Keratinocyte (primary cell): Measurements from ENCODE around the gene IQGAP3. TPM values are rescaled to one million over a fixed set of nuclear protein-coding genes. Genes with fewer than 3 reads are reported as not detected.

Source experiments
- DNase-seq: peaks from one replicate; pipeline ENCODE4 v3.0.0-alpha.2; 2011; ENCODE audit warnings: low read depth, missing footprints, low spot score
- FAIRE-seq: peaks from 2 replicates; lab custom pipeline; 2011; peaks lifted over from hg19 to GRCh38; lab: Jason Lieb, UNC
- H2AFZ ChIP-seq: 2 replicates; pipeline ENCODE4 v1.6.0; 2012; ENCODE audit warnings: low read length, control low read depth, inconsistent platforms; ENCODE audit not compliant: control insufficient read depth
- H3K27ac ChIP-seq: 2 replicates; pipeline ENCODE4 v1.5.1; 2011; ENCODE audit warnings: low read length; ENCODE audit not compliant: control insufficient read depth, insufficient read depth
- H3K27me3 ChIP-seq: 3 replicates; pipeline ENCODE4 v1.6.0; 2011; ENCODE audit warnings: low read length; ENCODE audit not compliant: control insufficient read depth, insufficient read depth; ENCODE audit errors: extremely low read depth
- H3K36me3 ChIP-seq, 2 experiments: 2 replicates in 1 of 2; 3 replicates in 1 of 2; pipeline ENCODE4 v1.5.1; 2011; ENCODE audit warnings: low read length in 2 of 2, mild to moderate bottlenecking in 1 of 2; ENCODE audit not compliant: control insufficient read depth in 2 of 2, insufficient read depth in 2 of 2; ENCODE audit errors: extremely low read depth in 1 of 2
- H3K4me1 ChIP-seq: 3 replicates; pipeline ENCODE4 v1.5.1; 2011; ENCODE audit warnings: low read length; ENCODE audit not compliant: control insufficient read depth, insufficient read depth; ENCODE audit errors: extremely low read depth
- H3K4me2 ChIP-seq: 3 replicates; pipeline ENCODE4 v1.6.0; 2011; ENCODE audit warnings: low read depth, low read length; ENCODE audit not compliant: control insufficient read depth, insufficient read depth; ENCODE audit errors: extremely low read depth
- H3K4me3 ChIP-seq, 3 experiments: fragments of 200-600 bp in 1 of 3; sonication (generic) in 1 of 3; 2 replicates in 2 of 3; 3 replicates in 1 of 3; pipeline ENCODE4 v1.5.1; 2011 to 2016; ENCODE audit warnings: low read length in 3 of 3, mild to moderate bottlenecking in 3 of 3, control low read depth in 2 of 3, inconsistent platforms in 1 of 3, low read depth in 1 of 3, mixed read lengths in 1 of 3, mixed run types in 1 of 3, moderate library complexity in 1 of 3; ENCODE audit not compliant: control insufficient read depth in 2 of 3, insufficient read depth in 2 of 3; ENCODE audit errors: extremely low read depth in 1 of 3
- H3K79me2 ChIP-seq: 2 replicates; pipeline ENCODE4 v1.6.0; 2012; ENCODE audit warnings: low read length; ENCODE audit not compliant: control insufficient read depth, insufficient read depth
- H3K9ac ChIP-seq: 3 replicates; pipeline ENCODE4 v1.6.0; 2011; ENCODE audit warnings: low read length; ENCODE audit not compliant: control insufficient read depth, insufficient read depth; ENCODE audit errors: extremely low read depth
- H3K9me1 ChIP-seq: 3 replicates; pipeline ENCODE4 v1.6.0; 2011; ENCODE audit warnings: low read length; ENCODE audit not compliant: control insufficient read depth, insufficient read depth; ENCODE audit errors: extremely low read depth
- H3K9me3 ChIP-seq: 2 replicates; pipeline ENCODE4 v1.5.1; 2012; ENCODE audit warnings: low read depth, low read length; ENCODE audit not compliant: control insufficient read depth
- H4K20me1 ChIP-seq: 3 replicates; pipeline ENCODE4 v1.6.0; 2011; ENCODE audit warnings: low read length; ENCODE audit not compliant: control insufficient read depth, insufficient read depth; ENCODE audit errors: extremely low read depth
- EZH2 ChIP-seq: IDR thresholded peaks from one replicate; pipeline ENCODE4 v1.6.1; 2012; ENCODE audit warnings: inconsistent platforms, mild to moderate bottlenecking, low read length, moderate library complexity
- dilution Hi-C: fragments of 300-500 bp; cut with MboI; formaldehyde crosslinking; loops from one replicate; pipeline ENCODE4 v1.7.0; 2020; ENCODE audit warnings: low sequenced_read_pairs; ENCODE audit not compliant: extremely low pct_ligation_motif_present
- polyA plus RNA-seq, 5 experiments: library from polyadenylated mRNA; depleted of rRNA in 3 of 5; stranded (reverse) in 3 of 5; stranded (forward) in 1 of 5; unstranded in 1 of 5; fragments of >200 nt; gene quantifications; 1 replicate in 1 of 5; 2 replicates in 3 of 5; 3 replicates in 1 of 5; pipeline versions ENCODE4 v1.2.1 to v1.2.3, GENCODE V29; 2011 to 2012; ENCODE audit warnings: missing spikeins in 2 of 5, low read depth in 1 of 5, low replicate concordance in 1 of 5
- TF ChIP-seq, protein P1 (sequence below), 3 experiments: IDR thresholded peaks in 1 of 3; conservative IDR thresholded peaks in 1 of 3; optimal IDR thresholded peaks in 1 of 3; 2 replicates in 2 of 3; 3 replicates in 1 of 3; pipeline versions ENCODE3 to v1.5.1; 2011; ENCODE audit warnings: low read length in 3 of 3, mild to moderate bottlenecking in 3 of 3, moderate library complexity in 2 of 3, control low read depth in 1 of 3, inconsistent platforms in 1 of 3; ENCODE audit not compliant: insufficient read depth in 2 of 3; ENCODE audit errors: extremely low read depth in 1 of 3

Gene IQGAP3
- polyA plus RNA-seq, 1 donor (not counting 4 experiments of a cell fraction or from before 2014, with no cell fraction given) = 5.3 TPM

DNA sequence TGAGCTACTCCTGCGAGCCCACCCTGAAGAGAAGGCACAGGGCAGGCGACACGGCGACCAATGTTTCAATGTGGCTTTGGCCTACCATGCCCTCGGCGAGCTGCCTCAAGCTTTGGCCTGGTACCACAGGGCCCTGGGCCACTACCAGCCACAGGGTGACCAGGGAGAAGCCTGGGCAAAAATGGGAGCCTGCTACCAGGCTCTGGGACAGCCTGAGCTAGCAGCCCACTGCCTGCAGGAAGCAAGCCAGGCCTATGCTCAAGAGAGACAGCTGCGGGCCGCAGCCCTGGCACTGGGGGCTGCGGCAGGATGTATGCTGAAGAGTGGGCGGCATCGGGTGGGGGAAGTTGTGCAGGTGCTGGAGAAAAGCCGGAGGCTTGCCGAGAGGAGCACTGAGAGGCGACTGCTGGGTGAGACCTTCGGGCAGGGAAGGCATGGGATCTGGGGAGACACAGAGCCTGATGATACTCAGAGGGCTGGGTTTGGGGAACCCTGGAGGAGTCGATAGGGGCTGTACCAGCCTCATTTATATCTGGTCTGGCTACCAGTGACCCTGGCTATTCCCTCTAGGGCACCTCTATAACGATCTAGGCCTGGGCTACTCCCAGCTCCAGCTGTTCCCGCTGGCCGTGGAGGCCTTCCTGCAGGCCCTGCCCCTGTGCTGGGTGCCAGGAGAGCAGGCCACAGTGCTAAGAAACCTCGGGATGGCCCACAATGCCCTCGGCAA lies 9.5 kb upstream of the IQGAP3 start:
- H4K20me1 ChIP-seq = no peaks in the 10 kb centered on the region
- H3K4me2 ChIP-seq = no peak overlapping the region
- dilution Hi-C loops = no loop called here
- DNase-seq (no peak), FAIRE-seq (no peak)
- H3K9ac ChIP-seq = no peak overlapping the region
- no peak overlapping the region for H3K4me3 ChIP-seq
- no peaks in the 10 kb centered on the region for H3K36me3 ChIP-seq
- no peaks in the 10 kb centered on the region for H3K79me2 ChIP-seq
- H3K9me3 ChIP-seq = no peaks in the 10 kb centered on the region
- H3K9me1 ChIP-seq = no peaks in the 10 kb centered on the region
- H3K27me3 ChIP-seq = no peaks in the 10 kb centered on the region
- peaks cover 2% of the 10 kb centered on the region for H3K4me1 ChIP-seq
- no peak for TF ChIP-seq EZH2
- TF ChIP-seq, protein P1, sequence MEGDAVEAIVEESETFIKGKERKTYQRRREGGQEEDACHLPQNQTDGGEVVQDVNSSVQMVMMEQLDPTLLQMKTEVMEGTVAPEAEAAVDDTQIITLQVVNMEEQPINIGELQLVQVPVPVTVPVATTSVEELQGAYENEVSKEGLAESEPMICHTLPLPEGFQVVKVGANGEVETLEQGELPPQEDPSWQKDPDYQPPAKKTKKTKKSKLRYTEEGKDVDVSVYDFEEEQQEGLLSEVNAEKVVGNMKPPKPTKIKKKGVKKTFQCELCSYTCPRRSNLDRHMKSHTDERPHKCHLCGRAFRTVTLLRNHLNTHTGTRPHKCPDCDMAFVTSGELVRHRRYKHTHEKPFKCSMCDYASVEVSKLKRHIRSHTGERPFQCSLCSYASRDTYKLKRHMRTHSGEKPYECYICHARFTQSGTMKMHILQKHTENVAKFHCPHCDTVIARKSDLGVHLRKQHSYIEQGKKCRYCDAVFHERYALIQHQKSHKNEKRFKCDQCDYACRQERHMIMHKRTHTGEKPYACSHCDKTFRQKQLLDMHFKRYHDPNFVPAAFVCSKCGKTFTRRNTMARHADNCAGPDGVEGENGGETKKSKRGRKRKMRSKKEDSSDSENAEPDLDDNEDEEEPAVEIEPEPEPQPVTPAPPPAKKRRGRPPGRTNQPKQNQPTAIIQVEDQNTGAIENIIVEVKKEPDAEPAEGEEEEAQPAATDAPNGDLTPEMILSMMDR (optimal IDR thresholded peaks at IDR 0.05 in 1 of 3, IDR thresholded peaks at IDR 0.05 in 1 of 3, conservative IDR thresholded peaks at IDR 0.05 in 1 of 3; ENCODE audit: extremely low read depth in 1 of 3, insufficient read depth in 2 of 3, low read length in 3 of 3) = no peak
- H3K27ac ChIP-seq = no peak overlapping the region
- H2AFZ ChIP-seq = no peak overlapping the region

DNA sequence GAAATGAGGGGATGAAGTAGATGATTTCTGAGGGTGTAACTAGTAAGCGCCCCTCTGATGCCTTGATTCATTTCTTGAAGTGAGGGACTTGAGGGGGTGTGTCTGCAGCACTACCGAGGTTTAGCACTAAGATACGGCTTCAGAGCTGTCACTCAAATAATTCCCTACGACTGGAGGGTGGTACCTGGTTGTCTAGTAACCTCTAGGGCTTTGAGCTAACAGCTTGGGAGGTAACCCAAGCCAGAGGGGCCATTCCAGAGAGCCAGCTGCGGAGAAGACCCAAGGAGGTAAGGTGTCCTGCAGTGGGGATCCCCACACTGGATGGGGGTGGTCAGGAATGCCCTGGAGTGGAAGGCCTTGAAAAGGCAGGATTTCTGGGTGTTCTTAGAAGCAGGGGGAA lies 7.1 kb upstream of the IQGAP3 start, which contains the start of gene TTC24:
Gene TTC24 (plus strand): TSS at position 252 of the 400 bp plus-strand sequence. CDS start 1,642 bp downstream, outside the sequence.
- Histone ChIP-seq H4K20me1 (no peaks in the 10 kb centered on the region), H2AFZ (no peak within 1 kb of the TSS), H3K36me3 (no peaks in the 10 kb centered on the region), H3K4me1 (no peaks in the 10 kb centered on the region), H3K4me3 (no peak within 1 kb of the TSS), H3K4me2 (no peak within 1 kb of the TSS), H3K9me3 (no peaks in the 10 kb centered on the region), H3K79me2 (no peaks in the 10 kb centered on the region), H3K27ac (no peak within 1 kb of the TSS), H3K9me1 (no peaks in the 10 kb centered on the region), H3K9ac (no peak within 1 kb of the TSS), H3K27me3 (no peaks in the 10 kb centered on the region)
- no peak for TF ChIP-seq EZH2
- TF ChIP-seq, protein P1 (optimal IDR thresholded peaks at IDR 0.05 in 1 of 3, IDR thresholded peaks at IDR 0.05 in 1 of 3, conservative IDR thresholded peaks at IDR 0.05 in 1 of 3; ENCODE audit: extremely low read depth in 1 of 3, insufficient read depth in 2 of 3, low read length in 3 of 3) = no peak
- FAIRE-seq = no peak
- dilution Hi-C loops = no loop called here
- no peak for DNase-seq
